HepG2 (cell line): ENCODE results near the gene ZNF524. TPM values are rescaled to one million over a fixed set of nuclear protein-coding genes. Genes with fewer than 3 reads are reported as not detected.

Source experiments
- CBX1 ChIP-seq: IDR thresholded peaks from one replicate; pipeline ENCODE4 v1.6.1; 2016; ENCODE audit warnings: antibody characterized with exemption, low read depth
- CENPX ChIP-seq: sonication (generic); formaldehyde crosslinking; IDR thresholded peaks from 2 replicates; pipeline ENCODE4 v1.9.0; 2021; ENCODE audit warnings: mild to moderate bottlenecking, missing genetic modification reagents, moderate library complexity
- E2F5 ChIP-seq: sonication (generic); formaldehyde crosslinking; conservative IDR thresholded peaks from 2 replicates; pipeline ENCODE4 v1.4.0; 2020; ENCODE audit warnings: missing genetic modification reagents
- EED ChIP-seq: sonication (generic); formaldehyde crosslinking; IDR thresholded peaks from 2 replicates; pipeline ENCODE4 v1.5.0; 2020; ENCODE audit warnings: mild to moderate bottlenecking, missing genetic modification reagents
- FOXP4 ChIP-seq: sonication (generic); formaldehyde crosslinking; IDR thresholded peaks from 2 replicates; pipeline ENCODE4 v1.4.0; 2020; ENCODE audit warnings: missing genetic modification reagents
- GATA4 ChIP-seq: sonication (generic); IDR thresholded peaks from 2 replicates; pipeline ENCODE4 v1.6.1; 2016; ENCODE audit warnings: antibody characterized with exemption, low read depth, borderline replicate concordance
- LCORL ChIP-seq, 2 experiments: fragments of 450-650 bp in 1 of 2; sonication (generic) in 1 of 2; formaldehyde crosslinking in 1 of 2; IDR thresholded peaks; 2 replicates each; pipeline versions ENCODE4 v1.5.0 to v1.6.1; 2017 to 2020; ENCODE audit warnings: antibody characterized with exemption in 1 of 2, missing genetic modification reagents in 1 of 2
- MED13 ChIP-seq: sonication (generic); formaldehyde crosslinking; IDR thresholded peaks from 2 replicates; pipeline ENCODE4 v1.5.0; 2020; ENCODE audit warnings: missing genetic modification reagents
- NFYB ChIP-seq: sonication (generic); formaldehyde crosslinking; IDR thresholded peaks from 2 replicates; pipeline ENCODE4 v1.4.0; 2020; ENCODE audit warnings: missing genetic modification reagents
- NR0B2 ChIP-seq: sonication (generic); formaldehyde crosslinking; IDR thresholded peaks from 2 replicates; pipeline ENCODE4 v1.4.0; 2020; ENCODE audit warnings: mild to moderate bottlenecking, missing genetic modification reagents
- NR2F1 ChIP-seq, 2 experiments: fragments of 450-650 bp in 1 of 2; formaldehyde crosslinking in 1 of 2; IDR thresholded peaks; 2 replicates each; pipeline versions ENCODE4 v1.5.0 to v1.6.1; 2016 to 2020; ENCODE audit warnings: mild to moderate bottlenecking in 1 of 2, missing compliant biosample characterization in 1 of 2, missing genetic modification reagents in 1 of 2, moderate library complexity in 1 of 2
- PCBP1 ChIP-seq: fragments of 200-400 bp; formaldehyde crosslinking; IDR thresholded peaks from 2 replicates; pipeline ENCODE4 v1.6.1; 2017; ENCODE audit warnings: mild to moderate bottlenecking, low read depth, low read length, borderline replicate concordance
- RCOR2 ChIP-seq: IDR thresholded peaks from 2 replicates; pipeline ENCODE4 v1.6.1; 2016; ENCODE audit warnings: missing biosample characterization, missing genetic modification reagents
- RFX1 ChIP-seq: fragments of 450-650 bp; IDR thresholded peaks from 2 replicates; pipeline ENCODE4 v1.6.1; 2017
- SPEN ChIP-seq: sonication (generic); formaldehyde crosslinking; IDR thresholded peaks from 2 replicates; pipeline ENCODE4 v1.5.1; 2020; ENCODE audit warnings: low read depth, mild to moderate bottlenecking, missing genetic modification reagents
- TBP ChIP-seq: sonication (generic); formaldehyde crosslinking; IDR thresholded peaks from 2 replicates; pipeline ENCODE4 v1.5.0; 2020; ENCODE audit warnings: missing genetic modification reagents
- TERF1 ChIP-seq: sonication (generic); formaldehyde crosslinking; IDR thresholded peaks from 2 replicates; pipeline ENCODE4 v1.8.0; 2022; ENCODE audit warnings: mild to moderate bottlenecking, missing genetic modification reagents, moderate library complexity
- ZGPAT ChIP-seq: IDR thresholded peaks from 2 replicates; pipeline ENCODE4 v1.6.1; 2016; ENCODE audit warnings: mild to moderate bottlenecking
- ZNF234 ChIP-seq: sonication (generic); formaldehyde crosslinking; conservative IDR thresholded peaks from 2 replicates; pipeline ENCODE4 v1.5.1; 2020; ENCODE audit warnings: mild to moderate bottlenecking, missing genetic modification reagents
- ZNF619 ChIP-seq: sonication (generic); formaldehyde crosslinking; IDR thresholded peaks from 2 replicates; pipeline ENCODE4 v1.4.0; 2020; ENCODE audit warnings: mild to moderate bottlenecking, missing genetic modification reagents
- ZNF639 ChIP-seq: conservative IDR thresholded peaks from 2 replicates; pipeline ENCODE4 v1.6.1; 2018; ENCODE audit warnings: missing genetic modification reagents
- ZNF781 ChIP-seq: sonication (generic); formaldehyde crosslinking; IDR thresholded peaks from 2 replicates; pipeline ENCODE4 v1.5.1; 2020; ENCODE audit warnings: borderline replicate concordance, mild to moderate bottlenecking, missing genetic modification reagents; ENCODE audit errors: not compliant biosample characterization
- polyA plus RNA-seq, 8 experiments: library from polyadenylated mRNA; depleted of rRNA in 3 of 8; stranded (reverse) in 7 of 8; unstranded in 1 of 8; fragments of >200 nt; fragmentation: Illumina TruSeq in 4 of 8; extraction: Trizol in 4 of 8; gene quantifications; 2 replicates each; pipeline versions ENCODE4 v1.2.1 to v1.2.3, GENCODE V29; 2011 to 2016; ENCODE audit warnings: low read depth in 4 of 8, missing spikeins in 1 of 8, mixed read lengths in 1 of 8; ENCODE audit not compliant: insufficient read depth in 1 of 8
- total RNA-seq, 5 experiments: library from RNA; depleted of rRNA; stranded (reverse); fragments of >200 nt; fragmentation: Illumina TruSeq; extraction: Trizol; gene quantifications; 2 replicates each; pipeline ENCODE4 v1.2.3, GENCODE V29; 2016; ENCODE audit warnings: low read depth in 1 of 5

ZNF524 gene
- total and polyA plus RNA-seq, 2 of the 13 experiments (the other 11 are each of a cell fraction or from before 2014, with no cell fraction given), result 3.2 to 4.6 TPM

- TF ChIP-seq PCBP1 (no peak), CENPX (no peak), RCOR2 (CRISPR knock-in tag) (no peak), EED (CRISPR knock-in tag) (no peak), SPEN (CRISPR knock-in tag) (0 out of 2 replicates have a peak, but pooled peaks have one; percentile 12), ZNF234 (CRISPR knock-in tag) (no peak), MED13 (no peak), ZNF639 (CRISPR knock-in tag) (no peak), NFYB (CRISPR knock-in tag) (peak; percentile 67), TERF1 (CRISPR knock-in tag) (no peak), NR2F1 (CRISPR knock-in tag; IDR thresholded peaks at IDR 0.05) (no peak), LCORL (IDR thresholded peaks at IDR 0.05) (no peak), LCORL (CRISPR knock-in tag; IDR thresholded peaks at IDR 0.05) (no peak), ZGPAT (CRISPR knock-in tag) (no peak), GATA4 (no peak), FOXP4 (CRISPR knock-in tag) (no peak), TBP (CRISPR knock-in tag) (no peak), ZNF619 (no peak), RFX1 (no peak), CBX1 (peak; percentile 60), NR0B2 (CRISPR knock-in tag) (no peak), ZNF781 (no peak), E2F5 (peak; percentile 94)
These were observed at the start of gene ZNF524 (continued) for GRCh38 chr19:55599842-55600661.
